Measurements from ENCODE around the gene UMAD1. TPM values are rescaled to one million over a fixed set of nuclear protein-coding genes. Genes with fewer than 3 reads are reported as not detected.

UMAD1 gene
- polyA plus RNA-seq, 1 of the 3 experiments (the other 2 are of a cell fraction), result 13.9 TPM

DNA sequence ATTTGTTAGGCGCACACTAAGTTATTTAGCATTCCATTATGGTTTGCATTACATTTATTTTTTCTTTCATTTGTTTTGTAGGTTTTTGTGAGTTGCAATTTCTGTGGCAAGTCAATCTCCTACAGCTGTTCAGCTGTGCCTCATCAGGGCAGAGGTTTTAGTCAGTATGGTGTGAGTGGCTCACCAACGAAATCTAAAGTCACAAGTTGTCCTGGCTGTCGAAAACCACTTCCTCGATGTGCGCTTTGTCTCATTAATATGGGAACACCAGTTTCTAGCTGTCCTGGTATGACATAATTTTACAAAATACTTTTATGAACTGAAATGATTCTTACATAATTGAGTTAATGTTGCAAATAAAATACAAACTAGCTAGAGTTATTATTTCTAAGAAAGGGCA, 44.4 kb upstream of the UMAD1 start:
- Histone ChIP-seq H3K27me3 (ENCODE audit: insufficient read depth) (no peaks in the 10 kb centered on the region), H3K27ac (ENCODE audit: low read depth in 2 of 2, low read length in 1 of 2) (peak overlapping the region in 1 of 2 experiments; percentile 54; a peak in 2 of 4 replicates), H3K9ac (no peak overlapping the region), H3K4me2 (no peak overlapping the region), H3K9me3 (no peaks in the 10 kb centered on the region), H4K20me1 (ENCODE audit: insufficient read depth) (no peaks in the 10 kb centered on the region), H3K36me3 (replicated peaks in 1 of 2; ENCODE audit: control insufficient read depth in 1 of 2, insufficient read depth in 2 of 2, low read length in 1 of 2) (peaks cover 49 to 51% of the 10 kb centered on the region in 2 experiments), H3K4me1 (ENCODE audit: control insufficient read depth in 1 of 2, insufficient read depth in 2 of 2, low read depth in 1 of 2, low read length in 1 of 2) (no peaks in the 10 kb centered on the region), H3K79me2 (ENCODE audit: insufficient read depth) (no peaks in the 10 kb centered on the region), H3K9me2 (no peaks in the 10 kb centered on the region), H3F3A (replicated peaks; ENCODE audit: insufficient read depth) (no peaks in the 10 kb centered on the region), H2AFZ (ENCODE audit: low read depth) (no peak overlapping the region), H3K4me3 (ENCODE audit: low read depth in 2 of 2, low read length in 1 of 2) (no peak overlapping the region)
- 95% methylated on average over 5 of the region's 5 CpGs for WGBS (ENCODE audit: low lambda C conversion rate)
- POLR2A ChIA-PET, result interaction anchor here (1.2 kb wide), 1 partner anchor 695 kb away, joined by 3 read pairs; no protein-coding TSS in a partner anchor
- CTCF ChIA-PET, result interaction anchor here (0.6 to 3.8 kb wide), 28 partner anchors 11 to 731 kb away, joined by 3 to 43 read pairs (median 4); partner anchors contain the start of gene UMAD1
- TF ChIP-seq GABPA (IDR thresholded peaks at IDR 0.05; ENCODE audit: low read depth) (no peak), RXRA (IDR thresholded peaks at IDR 0.05; ENCODE audit: borderline replicate concordance, low read depth) (no peak), MEF2A (IDR thresholded peaks at IDR 0.05; ENCODE audit: borderline replicate concordance, low read depth) (no peak), YY1 (IDR thresholded peaks at IDR 0.05; ENCODE audit: low read depth) (no peak), PBX3 (IDR thresholded peaks at IDR 0.05) (no peak), RAD21 (IDR thresholded peaks at IDR 0.05; ENCODE audit: low read length) (no peak), POLR2AphosphoS5 (IDR thresholded peaks at IDR 0.05; ENCODE audit: low read depth, low read length) (no peak), GATA2 (CRISPR knock-in tag; IDR thresholded peaks at IDR 0.05) (no peak), FOXJ3 (CRISPR knock-in tag; IDR thresholded peaks at IDR 0.05) (no peak), SIN3A (IDR thresholded peaks at IDR 0.05; ENCODE audit: borderline replicate concordance, low read depth, low read length) (no peak), FOSL2 (IDR thresholded peaks at IDR 0.05; ENCODE audit: borderline replicate concordance, low read depth) (no peak), ZBTB33 (IDR thresholded peaks at IDR 0.05; ENCODE audit: borderline replicate concordance, low read depth) (no peak)
- TF ChIP-seq, protein P1, sequence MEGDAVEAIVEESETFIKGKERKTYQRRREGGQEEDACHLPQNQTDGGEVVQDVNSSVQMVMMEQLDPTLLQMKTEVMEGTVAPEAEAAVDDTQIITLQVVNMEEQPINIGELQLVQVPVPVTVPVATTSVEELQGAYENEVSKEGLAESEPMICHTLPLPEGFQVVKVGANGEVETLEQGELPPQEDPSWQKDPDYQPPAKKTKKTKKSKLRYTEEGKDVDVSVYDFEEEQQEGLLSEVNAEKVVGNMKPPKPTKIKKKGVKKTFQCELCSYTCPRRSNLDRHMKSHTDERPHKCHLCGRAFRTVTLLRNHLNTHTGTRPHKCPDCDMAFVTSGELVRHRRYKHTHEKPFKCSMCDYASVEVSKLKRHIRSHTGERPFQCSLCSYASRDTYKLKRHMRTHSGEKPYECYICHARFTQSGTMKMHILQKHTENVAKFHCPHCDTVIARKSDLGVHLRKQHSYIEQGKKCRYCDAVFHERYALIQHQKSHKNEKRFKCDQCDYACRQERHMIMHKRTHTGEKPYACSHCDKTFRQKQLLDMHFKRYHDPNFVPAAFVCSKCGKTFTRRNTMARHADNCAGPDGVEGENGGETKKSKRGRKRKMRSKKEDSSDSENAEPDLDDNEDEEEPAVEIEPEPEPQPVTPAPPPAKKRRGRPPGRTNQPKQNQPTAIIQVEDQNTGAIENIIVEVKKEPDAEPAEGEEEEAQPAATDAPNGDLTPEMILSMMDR (IDR thresholded peaks at IDR 0.05), result no peak
- DNase-seq, result no peak
